HG03108 (cell line): ENCODE data around the gene DPYD.

Experiments used
- ATAC-seq: cut with Tn5 transposase; IDR thresholded peaks from one replicate; pipeline ENCODE4 v1.9.1; 2021; ENCODE audit warnings: moderate library complexity; ENCODE audit not compliant: unreplicated experiment

Gene DPYD

DNA sequence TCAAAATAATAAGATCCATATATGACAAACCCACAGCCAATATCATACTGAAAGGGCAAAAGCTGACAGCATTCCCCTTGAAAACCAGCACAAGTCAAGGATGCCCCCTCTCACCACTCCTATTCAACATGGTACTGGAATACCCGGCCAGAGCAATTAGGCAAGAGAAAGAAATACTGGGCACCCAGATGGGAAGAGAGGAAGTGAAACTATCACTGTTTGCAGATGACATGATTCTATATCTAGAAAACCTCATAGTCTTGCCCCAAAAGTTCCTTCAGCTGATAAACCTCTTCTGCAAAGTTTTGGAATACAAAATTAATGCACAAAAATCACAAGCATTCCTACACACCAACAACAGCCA, 756.6 kb downstream of the DPYD start:
- ATAC-seq = no peak

DNA sequence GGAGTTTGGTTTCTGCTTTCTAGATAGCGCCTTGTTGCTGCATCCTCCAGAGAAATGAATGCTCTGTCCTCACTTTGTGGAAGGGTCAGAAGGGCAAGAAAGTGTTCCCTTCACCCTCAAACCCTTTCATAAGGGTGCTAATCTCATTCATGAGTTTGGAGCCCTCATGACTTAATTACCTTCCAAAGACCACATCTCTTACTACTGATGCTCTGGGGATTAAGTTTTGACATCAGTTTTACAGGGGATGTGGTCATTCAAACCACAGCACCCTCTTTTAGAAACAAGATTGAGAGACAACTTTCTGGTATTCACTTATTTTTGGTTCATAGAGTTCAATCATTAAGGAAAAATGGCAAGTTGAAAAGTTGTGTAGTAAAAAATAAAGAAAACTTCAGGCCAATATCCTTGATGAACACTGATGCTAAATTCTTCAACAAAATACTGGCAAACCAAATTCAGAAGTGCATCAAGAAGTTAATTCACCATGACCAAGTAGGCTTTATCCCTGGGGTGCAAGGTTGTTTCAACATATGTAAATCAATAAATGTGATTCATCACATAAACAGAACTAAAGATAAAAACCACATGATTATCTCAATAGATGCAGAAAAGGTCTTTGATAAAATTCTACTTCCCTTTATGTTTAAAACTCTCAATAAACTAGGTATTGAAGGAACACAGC, 757.1 kb downstream of the DPYD start:
- ATAC-seq = peak; percentile 78

GRCh38 chr1:97160818-97161217, 760.0 kb downstream of the DPYD start:
- no peak for ATAC-seq

DNA sequence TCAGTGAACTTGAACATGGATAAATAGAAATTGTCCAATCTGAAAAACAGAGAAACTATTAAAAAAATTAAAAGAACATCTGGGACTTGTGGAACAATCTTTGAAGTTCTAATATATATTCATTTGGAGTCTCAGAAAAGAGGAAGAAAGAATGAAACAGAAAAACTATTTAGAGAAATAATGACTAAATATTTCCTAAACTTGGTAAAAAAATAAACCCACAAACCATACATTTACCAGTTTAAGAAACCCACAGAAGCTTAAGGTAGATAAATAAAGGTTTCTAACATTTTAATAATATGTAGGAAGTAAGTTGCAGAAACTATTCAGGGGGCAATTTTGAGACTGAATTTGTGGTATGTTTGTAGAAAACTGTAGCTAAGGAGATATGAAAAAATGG, 761.5 kb downstream of the DPYD start:
- peak; percentile 59 for ATAC-seq

- ATAC-seq = no peak
Observed at GRCh38 chr1:97158691-97159096, 762.1 kb downstream of the DPYD start.

DNA sequence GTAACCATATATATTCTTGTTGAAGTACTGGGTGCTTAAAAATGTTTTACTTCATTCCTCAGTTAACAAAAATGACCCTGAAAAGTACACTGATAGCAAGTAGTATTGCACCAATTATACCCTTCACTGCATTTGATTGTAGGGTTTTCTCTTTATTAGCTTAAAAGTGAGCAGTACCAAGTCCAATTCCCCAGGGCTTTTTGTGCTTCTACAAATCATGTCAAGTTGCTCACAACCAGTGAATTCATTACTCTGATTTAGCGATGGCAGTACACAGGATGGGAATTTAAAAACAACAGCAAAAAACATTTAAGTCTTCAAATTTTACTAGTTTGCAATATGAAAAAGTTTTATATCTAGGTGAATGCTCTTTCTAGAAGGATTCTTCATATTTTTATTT, 762.8 kb downstream of the DPYD start:
- no peak for ATAC-seq

DNA sequence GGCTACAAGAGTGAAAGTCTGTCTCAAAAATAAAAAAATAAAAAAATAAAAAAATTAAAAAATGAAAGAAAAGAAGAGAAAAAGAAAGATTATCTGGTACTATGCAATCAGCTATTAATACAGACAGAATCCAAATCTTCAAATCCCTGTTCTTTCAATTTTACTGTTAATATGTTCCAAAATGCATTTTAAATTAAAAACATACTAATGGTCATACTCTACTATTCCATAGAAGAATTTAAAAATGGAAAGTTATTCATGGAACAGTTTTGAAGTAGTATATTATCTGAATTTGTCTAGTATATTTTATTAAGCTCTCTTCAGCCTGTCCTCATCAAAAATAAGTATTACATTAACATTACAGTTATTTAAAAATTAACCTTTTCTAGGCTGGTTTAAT, 769.2 kb downstream of the DPYD start:
- no peak for ATAC-seq

GRCh38 chr1:97145321-97145956, 775.4 kb downstream of the DPYD start:
- no peak for ATAC-seq

DNA sequence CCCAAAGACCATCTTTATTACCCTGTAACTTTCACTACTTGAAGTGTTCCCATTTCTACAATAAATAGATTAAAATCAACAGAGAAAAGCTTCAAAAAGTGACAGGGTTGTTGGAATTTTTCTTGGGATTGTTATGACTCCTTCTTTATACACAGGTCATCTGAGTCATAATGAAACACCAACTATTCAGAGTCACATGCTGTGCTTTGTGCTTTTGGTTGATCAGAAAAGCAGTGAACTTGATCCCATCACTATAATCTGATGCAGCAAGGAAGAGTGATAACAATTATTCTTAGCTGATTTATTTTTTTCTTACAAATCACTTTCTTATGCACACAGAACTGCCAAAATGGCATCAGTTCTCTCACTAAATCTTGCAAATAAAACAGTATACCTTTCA, 776.3 kb downstream of the DPYD start:
- ATAC-seq = no peak

GRCh38 chr1:97143236-97143882, 777.5 kb downstream of the DPYD start:
- ATAC-seq = no peak

DNA sequence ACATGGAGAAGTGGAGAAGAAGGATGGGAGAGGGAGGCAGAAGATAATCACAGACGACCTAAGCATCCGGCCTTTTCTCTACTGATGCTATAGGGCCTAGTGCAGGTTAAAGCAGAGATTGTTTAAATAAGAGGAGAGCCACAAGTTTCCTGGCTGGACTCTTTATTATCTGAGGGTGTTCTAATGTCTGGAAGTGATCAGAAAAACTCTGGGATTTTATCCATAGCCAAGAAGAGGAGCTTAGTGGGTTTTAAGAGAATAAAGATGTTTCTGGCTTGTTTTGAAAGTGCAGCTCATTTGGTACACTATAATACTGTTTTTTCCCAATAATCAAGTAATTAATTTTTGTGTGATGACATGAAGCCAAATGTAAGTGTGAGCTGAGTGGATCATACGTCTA, 780.2 kb downstream of the DPYD start:
- ATAC-seq = no peak

- ATAC-seq = no peak
Observed at GRCh38 chr1:97139512-97139911, 781.3 kb downstream of the DPYD start.

GRCh38 chr1:97138515-97139032, 782.3 kb downstream of the DPYD start:
- peak; percentile 30 for ATAC-seq

DNA sequence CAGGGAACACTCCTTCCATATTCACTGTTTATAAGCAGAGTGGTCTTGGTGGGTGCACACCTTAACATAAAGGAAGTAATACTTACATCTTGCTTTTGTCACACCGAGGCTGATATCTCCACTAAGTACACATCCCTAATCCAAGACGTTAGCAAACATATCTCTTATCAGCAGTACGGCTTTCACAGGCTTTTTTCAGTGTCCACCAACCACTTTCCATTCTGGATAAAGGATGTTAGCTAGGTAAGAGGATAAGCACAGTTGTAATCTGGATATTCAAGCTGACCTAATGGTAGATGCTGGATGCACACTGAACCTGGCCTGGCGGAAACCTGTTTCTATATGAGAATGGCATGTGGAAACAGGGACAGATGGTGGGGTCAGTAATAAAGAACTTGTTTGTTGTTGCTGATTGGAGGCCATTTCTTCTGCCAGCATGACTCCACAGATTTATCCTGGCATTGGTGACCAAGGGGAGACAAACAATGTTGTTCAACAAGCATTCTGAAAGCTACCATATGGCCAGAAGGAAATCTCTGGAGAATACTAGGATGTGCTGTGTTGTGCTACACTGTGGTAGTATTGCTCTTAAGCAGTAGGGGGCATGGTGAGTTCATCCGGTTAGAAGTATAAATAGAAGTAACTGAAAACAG, 782.8 kb downstream of the DPYD start:
- peak; percentile 98 for ATAC-seq

DNA sequence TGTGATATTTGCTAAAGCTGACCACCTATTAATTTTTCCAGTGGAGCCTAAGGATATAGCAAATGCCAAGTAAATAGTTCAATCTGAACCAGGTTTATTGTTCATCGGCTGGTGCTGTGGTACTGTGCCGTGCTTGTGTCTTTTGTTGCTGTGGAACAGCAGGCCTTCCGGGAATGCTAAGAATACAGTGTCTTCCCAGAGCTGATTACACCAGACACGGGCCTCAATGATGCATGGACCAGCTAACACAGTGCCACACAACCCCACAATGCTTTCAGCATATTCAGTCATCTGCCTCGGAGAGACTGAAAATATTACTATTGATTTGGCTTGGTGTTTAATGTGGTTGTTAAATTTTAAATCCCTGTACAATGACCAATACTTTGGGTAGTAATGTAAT, 783.8 kb downstream of the DPYD start:
- ATAC-seq = no peak

DNA sequence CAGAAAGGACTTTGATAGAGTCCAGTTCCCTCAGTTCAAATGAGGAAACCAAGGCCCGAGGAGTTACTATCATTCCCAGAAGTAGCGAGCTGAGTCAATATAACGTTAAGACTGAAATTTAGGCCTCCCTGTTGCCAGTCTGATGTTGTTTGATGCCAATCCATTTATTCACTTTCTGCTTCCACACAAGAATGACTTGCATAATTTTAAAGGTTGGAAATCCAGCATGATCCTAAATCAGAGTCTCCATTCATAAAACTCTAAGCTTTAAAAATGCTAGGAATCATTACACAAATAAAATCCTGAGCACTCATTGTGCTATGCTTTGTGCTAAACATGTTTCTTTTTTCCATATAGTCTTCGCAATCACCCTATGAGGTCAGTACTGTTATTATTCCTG, 784.9 kb downstream of the DPYD start:
- no peak for ATAC-seq

DNA sequence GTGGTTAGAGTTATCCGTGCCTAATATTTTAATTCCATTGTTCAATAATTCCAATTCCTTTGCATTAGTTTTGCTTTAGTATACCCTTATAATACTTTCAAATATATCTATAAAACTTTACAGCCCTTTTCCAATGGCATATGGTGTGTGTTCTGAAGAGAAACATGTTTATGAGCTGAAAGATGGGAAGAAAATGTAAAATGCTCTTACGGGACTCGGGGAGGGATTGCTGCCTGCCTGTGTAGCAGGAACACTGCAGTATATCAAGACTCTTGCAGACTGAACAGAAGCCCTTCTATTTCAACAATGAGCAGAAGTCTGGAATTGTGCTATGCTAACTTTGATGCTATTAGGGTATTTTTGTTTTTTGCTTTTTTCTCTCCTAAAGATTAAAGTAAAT, 792.4 kb downstream of the DPYD start:
- no peak for ATAC-seq

DNA sequence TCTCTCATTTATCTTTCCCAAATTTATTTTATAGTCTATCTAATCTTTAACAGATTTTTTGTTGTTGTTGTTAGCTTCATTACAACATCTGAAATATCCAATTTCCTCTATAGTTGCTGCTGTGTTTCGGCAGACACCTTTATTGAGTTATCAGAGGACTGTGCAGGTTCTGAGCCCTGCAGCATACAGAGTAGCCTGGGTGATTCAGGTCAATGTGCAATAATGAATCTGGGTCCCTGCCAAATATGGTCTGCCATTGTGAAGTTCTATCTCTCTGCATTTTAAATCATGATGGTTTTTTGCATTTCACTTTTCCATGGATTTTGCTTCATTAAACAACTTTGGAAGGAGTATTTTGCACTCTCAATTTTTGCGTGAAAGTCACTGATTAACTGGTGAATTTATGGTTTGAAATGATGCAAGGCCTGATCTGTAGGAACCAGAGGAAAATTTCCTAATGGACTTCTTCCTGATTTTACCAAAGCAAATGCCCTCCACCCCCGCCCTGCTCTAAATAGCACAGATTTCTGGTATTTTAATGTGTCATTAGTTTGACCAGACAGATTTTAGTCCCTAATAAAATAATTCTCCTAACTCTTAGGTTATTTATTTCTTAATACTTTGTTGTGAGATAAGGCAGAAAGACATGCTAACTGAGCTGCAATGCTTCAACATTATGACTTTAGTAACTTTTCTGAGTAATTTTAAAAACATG, 797.0 kb downstream of the DPYD start:
- ATAC-seq = no peak

DNA sequence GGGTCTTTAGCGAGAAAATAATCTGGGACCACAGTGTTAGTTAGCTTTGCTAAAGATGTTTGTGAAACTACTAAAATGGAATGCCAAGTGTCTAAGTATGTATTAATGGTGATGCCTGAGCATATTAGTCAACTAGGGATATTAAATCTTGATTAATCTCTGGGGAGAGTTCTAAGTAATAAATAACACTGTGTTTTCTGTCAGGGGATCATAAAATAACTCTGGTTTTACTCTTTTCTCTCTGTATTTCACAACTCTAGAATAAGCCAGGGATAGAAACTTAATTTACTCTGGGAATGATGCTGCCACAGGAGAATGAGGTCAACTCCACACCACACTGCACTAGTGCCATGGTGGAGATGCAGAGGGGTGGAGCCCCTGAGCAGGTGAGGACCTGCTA, 800.0 kb downstream of the DPYD start:
- no peak for ATAC-seq

GRCh38 chr1:97119260-97120158, 801.3 kb downstream of the DPYD start:
- ATAC-seq = no peak
